Neural progenitor cell (in vitro differentiated cells): ENCODE data around the gene KLHL40. TPM values are rescaled to one million over a fixed set of nuclear protein-coding genes. Genes with fewer than 3 reads are reported as not detected.
A peak's percentile ranks its signal among the peaks of the same experiment; 100 is the strongest.

Source experiments
- DNase-seq: peaks from one replicate; pipeline ENCODE4 v3.0.0-alpha.2; 2016; ENCODE audit warnings: low spot score
- H2AFZ ChIP-seq: fragments of 200-600 bp; sonication (generic); replicated peaks from 2 replicates; pipeline ENCODE4 v1.6.1; 2016; ENCODE audit warnings: antibody characterized with exemption
- H3F3A ChIP-seq: fragments of 200-600 bp; sonication (generic); 2 replicates; pipeline ENCODE4 v1.6.1; 2016; ENCODE audit warnings: antibody characterized with exemption, low read depth
- H3K27ac ChIP-seq: fragments of 200-600 bp; sonication (generic); 2 replicates; pipeline ENCODE4 v1.5.1; 2016; ENCODE audit warnings: mild to moderate bottlenecking
- H3K27me3 ChIP-seq: fragments of 200-600 bp; sonication (generic); 2 replicates; pipeline ENCODE4 v1.6.1; 2016; ENCODE audit warnings: mild to moderate bottlenecking, moderate library complexity
- H3K36me3 ChIP-seq: fragments of 200-600 bp; sonication (generic); 2 replicates; pipeline ENCODE4 v1.5.1; 2016
- H3K4me1 ChIP-seq: fragments of 200-600 bp; sonication (generic); 2 replicates; pipeline ENCODE4 v1.6.1; 2016; ENCODE audit warnings: mixed run types
- H3K4me2 ChIP-seq: fragments of 200-600 bp; sonication (generic); 2 replicates; pipeline ENCODE4 v1.6.1; 2016
- H3K4me3 ChIP-seq: fragments of 200-600 bp; sonication (generic); 2 replicates; pipeline ENCODE4 v1.5.1; 2016
- H3K79me2 ChIP-seq: fragments of 200-600 bp; sonication (generic); 2 replicates; pipeline ENCODE4 v1.6.1; 2016; ENCODE audit warnings: low read depth
- H3K9ac ChIP-seq: fragments of 200-600 bp; sonication (generic); 2 replicates; pipeline ENCODE4 v1.6.1; 2016
- H3K9me3 ChIP-seq: fragments of 200-600 bp; sonication (generic); 2 replicates; pipeline ENCODE4 v1.5.1; 2016; ENCODE audit warnings: low read depth
- H4K20me1 ChIP-seq: fragments of 200-600 bp; sonication (generic); 2 replicates; pipeline ENCODE4 v1.6.1; 2016; ENCODE audit warnings: low read depth
- H3K27ac Mint-ChIP-seq: 3 replicates; pipeline ENCODE4 v1.8.0; 2021; ENCODE audit warnings: mixed read lengths
- H3K27me3 Mint-ChIP-seq: 2 replicates; pipeline ENCODE4 v1.8.0; 2022; ENCODE audit warnings: low read depth, mild to moderate bottlenecking, inconsistent platforms, moderate library complexity, mixed read lengths; ENCODE audit not compliant: insufficient read depth
- H3K36me3 Mint-ChIP-seq: 3 replicates; pipeline ENCODE4 v1.8.0; 2021; ENCODE audit warnings: mixed read lengths
- H3K4me1 Mint-ChIP-seq: 3 replicates; pipeline ENCODE4 v1.8.0; 2021; ENCODE audit warnings: mixed read lengths
- H3K4me3 Mint-ChIP-seq: 3 replicates; pipeline ENCODE4 v1.8.0; 2021; ENCODE audit warnings: mild to moderate bottlenecking, moderate library complexity, mixed read lengths
- H3K9me3 Mint-ChIP-seq: 3 replicates; pipeline ENCODE4 v1.8.0; 2020; ENCODE audit warnings: mixed read lengths
- CTCF ChIP-seq: fragments of 200-600 bp; sonication (generic); IDR thresholded peaks from 2 replicates; pipeline ENCODE4 v1.5.1; 2017; ENCODE audit warnings: antibody characterized with exemption, mild to moderate bottlenecking
- EZH2 ChIP-seq: fragments of 200-600 bp; sonication (generic); IDR thresholded peaks from 2 replicates; pipeline ENCODE4 v1.6.1; 2017; ENCODE audit warnings: antibody characterized with exemption, mild to moderate bottlenecking, moderate library complexity
- EZH2phosphoT487 ChIP-seq: fragments of 200-600 bp; sonication (generic); IDR thresholded peaks from 2 replicates; pipeline ENCODE4 v1.6.1; 2017; ENCODE audit warnings: antibody characterized with exemption
- total RNA-seq: library from RNA; depleted of rRNA; stranded (reverse); fragments of >200 nt; gene quantifications from 2 replicates; pipeline ENCODE4 v1.2.3, GENCODE V29; 2015; ENCODE audit warnings: low replicate concordance

Gene KLHL40
- total RNA-seq, 1 donor from 2014 or later = not detected

- H3K4me2 ChIP-seq = no peak overlapping the region
- no peaks in the 10 kb centered on the region for H3K79me2 ChIP-seq
- no peak overlapping the region for H3K4me3 Mint-ChIP-seq
- H3K27me3 ChIP-seq = no peaks in the 10 kb centered on the region
- H3K27me3 Mint-ChIP-seq = peaks cover 2% of the 10 kb centered on the region
- no peak overlapping the region for H3K4me3 ChIP-seq
- TF ChIP-seq CTCF (no peak), EZH2 (no peak), EZH2phosphoT487 (no peak)
- H3K9me3 ChIP-seq = no peaks in the 10 kb centered on the region
- H3K4me1 ChIP-seq = no peaks in the 10 kb centered on the region
- H3K36me3 Mint-ChIP-seq = peaks cover 6% of the 10 kb centered on the region
- no peaks in the 10 kb centered on the region for H3K36me3 ChIP-seq
- H3K27ac Mint-ChIP-seq = no peak overlapping the region
- no peaks in the 10 kb centered on the region for H3F3A ChIP-seq
- no peak overlapping the region for H2AFZ ChIP-seq
- H3K9ac ChIP-seq = no peak overlapping the region
- H3K4me1 Mint-ChIP-seq = peaks cover 12% of the 10 kb centered on the region
- DNase-seq = no peak
- H3K27ac ChIP-seq = no peak overlapping the region
- peaks cover 2% of the 10 kb centered on the region for H3K9me3 Mint-ChIP-seq
- peaks cover 10% of the 10 kb centered on the region for H4K20me1 ChIP-seq
These were observed 25.7 kb upstream of the KLHL40 start for GRCh38 chr3:42659451-42660130.

GRCh38 chr3:42660131-42660715 is 25.1 kb upstream of the KLHL40 start:
- no peak for DNase-seq
- peaks cover 2% of the 10 kb centered on the region for H3K27me3 Mint-ChIP-seq
- peaks cover 10% of the 10 kb centered on the region for H3K4me1 Mint-ChIP-seq
- Histone ChIP-seq H3K4me1 (no peaks in the 10 kb centered on the region), H3K27ac (no peak overlapping the region), H4K20me1 (peaks cover 8% of the 10 kb centered on the region), H3F3A (no peaks in the 10 kb centered on the region), H3K4me3 (no peak overlapping the region), H3K36me3 (no peaks in the 10 kb centered on the region), H2AFZ (no peak overlapping the region), H3K9ac (no peak overlapping the region), H3K79me2 (no peaks in the 10 kb centered on the region), H3K9me3 (no peaks in the 10 kb centered on the region), H3K4me2 (no peak overlapping the region), H3K27me3 (no peaks in the 10 kb centered on the region)
- TF ChIP-seq EZH2phosphoT487 = no peak
- TF ChIP-seq EZH2 = no peak
- no peak for TF ChIP-seq CTCF
- peak overlapping the region; percentile 60 for H3K27ac Mint-ChIP-seq
- H3K9me3 Mint-ChIP-seq = peaks cover 2% of the 10 kb centered on the region
- no peak overlapping the region for H3K4me3 Mint-ChIP-seq
- H3K36me3 Mint-ChIP-seq = peaks cover 6% of the 10 kb centered on the region

GRCh38 chr3:42660898-42661297 is 24.4 kb upstream of the KLHL40 start:
- Histone ChIP-seq H3K4me1 (no peaks in the 10 kb centered on the region), H3K27ac (no peak overlapping the region), H3K4me2 (no peak overlapping the region), H3K4me3 (no peak overlapping the region), H3F3A (no peaks in the 10 kb centered on the region), H3K36me3 (no peaks in the 10 kb centered on the region), H3K9me3 (no peaks in the 10 kb centered on the region), H4K20me1 (peaks cover 1% of the 10 kb centered on the region), H3K79me2 (no peaks in the 10 kb centered on the region), H3K27me3 (no peaks in the 10 kb centered on the region), H2AFZ (no peak overlapping the region), H3K9ac (no peak overlapping the region)
- Mint-ChIP-seq H3K4me1 (peaks cover 8% of the 10 kb centered on the region), H3K27ac (no peak overlapping the region), H3K9me3 (peaks cover 2% of the 10 kb centered on the region), H3K4me3 (no peak overlapping the region), H3K27me3 (peaks cover 2% of the 10 kb centered on the region), H3K36me3 (peaks cover 6% of the 10 kb centered on the region)
- DNase-seq = no peak
- TF ChIP-seq EZH2 (no peak), CTCF (no peak), EZH2phosphoT487 (no peak)
